ENCODE results near the gene ALG14.

Gene ALG14

DNA sequence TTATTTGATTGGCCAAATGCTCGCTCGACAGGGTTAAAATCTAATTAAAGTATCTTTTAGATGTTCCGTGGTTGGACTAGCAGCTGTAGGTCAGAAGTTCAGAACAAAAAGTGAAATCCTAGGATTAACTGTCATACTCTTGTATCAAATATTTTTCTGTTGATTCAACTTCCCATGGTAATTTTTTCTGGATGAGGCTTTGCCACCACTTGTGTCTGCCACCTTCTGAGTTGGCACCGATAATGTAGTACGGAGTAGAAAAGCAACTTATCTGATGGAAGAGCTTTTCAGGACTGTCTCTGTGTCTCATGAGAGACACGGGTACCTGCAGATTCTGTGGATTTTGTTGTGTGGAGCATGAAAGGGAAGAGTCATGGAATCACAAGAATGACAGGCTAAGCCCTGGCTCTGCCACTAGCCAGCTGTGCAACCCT, 101.2 kb downstream of the ALG14 start:
- no peak overlapping the region for H3K27ac ChIP-seq
- TF ChIP-seq ZFX (IDR thresholded peaks at IDR 0.05), result no peak
- TF ChIP-seq, protein P1, sequence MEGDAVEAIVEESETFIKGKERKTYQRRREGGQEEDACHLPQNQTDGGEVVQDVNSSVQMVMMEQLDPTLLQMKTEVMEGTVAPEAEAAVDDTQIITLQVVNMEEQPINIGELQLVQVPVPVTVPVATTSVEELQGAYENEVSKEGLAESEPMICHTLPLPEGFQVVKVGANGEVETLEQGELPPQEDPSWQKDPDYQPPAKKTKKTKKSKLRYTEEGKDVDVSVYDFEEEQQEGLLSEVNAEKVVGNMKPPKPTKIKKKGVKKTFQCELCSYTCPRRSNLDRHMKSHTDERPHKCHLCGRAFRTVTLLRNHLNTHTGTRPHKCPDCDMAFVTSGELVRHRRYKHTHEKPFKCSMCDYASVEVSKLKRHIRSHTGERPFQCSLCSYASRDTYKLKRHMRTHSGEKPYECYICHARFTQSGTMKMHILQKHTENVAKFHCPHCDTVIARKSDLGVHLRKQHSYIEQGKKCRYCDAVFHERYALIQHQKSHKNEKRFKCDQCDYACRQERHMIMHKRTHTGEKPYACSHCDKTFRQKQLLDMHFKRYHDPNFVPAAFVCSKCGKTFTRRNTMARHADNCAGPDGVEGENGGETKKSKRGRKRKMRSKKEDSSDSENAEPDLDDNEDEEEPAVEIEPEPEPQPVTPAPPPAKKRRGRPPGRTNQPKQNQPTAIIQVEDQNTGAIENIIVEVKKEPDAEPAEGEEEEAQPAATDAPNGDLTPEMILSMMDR (conservative IDR thresholded peaks at IDR 0.05), result no peak

DNA sequence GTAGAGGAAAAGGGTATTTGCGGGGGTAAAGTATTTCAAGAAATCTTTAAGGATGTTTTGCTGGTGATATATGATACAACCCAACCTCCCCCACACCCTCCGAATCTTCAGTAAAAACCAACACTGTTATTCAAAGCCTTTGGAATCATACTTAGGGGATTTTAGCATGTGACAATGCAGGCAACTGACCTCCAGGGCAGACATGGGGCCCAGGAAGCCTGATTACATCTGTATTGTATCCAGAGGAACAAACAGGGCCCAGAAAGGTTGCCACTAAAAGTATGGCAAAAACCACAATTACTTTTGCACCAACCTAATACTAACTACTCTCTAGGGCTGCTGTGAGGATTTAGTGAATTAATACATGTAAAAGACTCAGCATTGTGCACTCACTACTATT, 102.0 kb downstream of the ALG14 start:
- TF ChIP-seq ZFX (IDR thresholded peaks at IDR 0.05), result no peak
- TF ChIP-seq, protein P1 (conservative IDR thresholded peaks at IDR 0.05), result no peak
- no peak overlapping the region for H3K27ac ChIP-seq

DNA sequence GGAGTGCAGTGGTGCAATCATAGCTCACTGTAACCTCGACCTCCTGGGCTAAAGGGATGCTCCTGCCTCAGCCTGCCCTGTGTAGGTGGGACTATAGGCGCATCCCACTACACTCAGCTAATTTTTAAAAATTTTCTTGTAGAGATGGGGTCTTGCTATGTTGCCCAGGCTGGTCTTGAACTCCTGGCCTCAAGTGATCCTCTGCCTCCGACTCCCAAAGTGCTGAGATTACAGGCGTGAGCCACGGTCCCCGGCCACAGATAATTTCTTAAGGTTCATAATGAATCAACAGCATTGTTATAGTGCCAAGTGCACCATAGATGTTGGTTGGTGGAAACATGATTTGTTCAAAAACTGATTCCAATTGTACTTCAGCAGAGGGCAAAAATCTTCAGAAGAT, 103.6 kb downstream of the ALG14 start:
- no peak overlapping the region for H3K27ac ChIP-seq
- TF ChIP-seq, protein P1 (conservative IDR thresholded peaks at IDR 0.05), result no peak
- TF ChIP-seq ZFX (IDR thresholded peaks at IDR 0.05), result no peak

DNA sequence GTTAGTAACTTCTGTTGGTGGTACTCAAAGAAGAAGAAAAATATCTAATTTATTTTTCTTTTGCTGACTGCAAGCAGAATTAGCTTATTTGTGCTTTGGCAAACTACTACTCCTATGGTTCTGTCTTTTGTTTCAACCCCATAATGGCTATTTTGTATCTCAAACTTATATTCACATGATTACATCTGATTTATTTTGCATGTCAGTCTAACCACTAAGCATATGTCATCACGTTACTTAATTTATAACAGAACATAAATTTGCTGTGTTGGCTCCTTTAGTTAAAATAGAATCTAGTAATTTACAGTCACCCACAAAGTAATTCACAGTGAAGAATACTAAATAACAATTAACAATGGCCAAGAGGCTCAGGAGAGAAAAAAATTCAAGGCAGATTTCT, 106.7 kb downstream of the ALG14 start:
- H3K27ac ChIP-seq, result no peak overlapping the region
- no peak for TF ChIP-seq ZFX (IDR thresholded peaks at IDR 0.05)
- TF ChIP-seq, protein P1 (conservative IDR thresholded peaks at IDR 0.05), result no peak

DNA sequence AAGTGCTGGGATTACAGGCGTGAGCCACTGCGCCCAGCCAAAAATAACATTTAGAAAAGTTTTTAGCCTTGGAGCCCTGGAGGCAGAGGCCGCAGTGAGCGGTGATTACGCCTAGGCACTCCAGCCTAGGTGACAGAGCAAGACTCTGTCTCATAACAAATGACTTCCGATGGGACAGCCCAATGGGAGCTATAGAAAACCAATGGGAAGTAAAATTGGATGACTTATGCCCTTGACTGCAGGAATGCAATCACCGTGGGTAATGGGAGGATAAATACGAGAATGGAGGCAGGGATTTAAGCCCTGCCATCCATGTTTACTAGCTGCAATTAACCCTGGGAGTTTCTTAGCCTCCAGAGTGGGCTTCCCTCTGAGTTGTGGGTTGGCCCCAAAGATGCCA, 108.9 kb downstream of the ALG14 start:
- TF ChIP-seq, protein P1 (conservative IDR thresholded peaks at IDR 0.05), result no peak
- no peak overlapping the region for H3K27ac ChIP-seq

DNA sequence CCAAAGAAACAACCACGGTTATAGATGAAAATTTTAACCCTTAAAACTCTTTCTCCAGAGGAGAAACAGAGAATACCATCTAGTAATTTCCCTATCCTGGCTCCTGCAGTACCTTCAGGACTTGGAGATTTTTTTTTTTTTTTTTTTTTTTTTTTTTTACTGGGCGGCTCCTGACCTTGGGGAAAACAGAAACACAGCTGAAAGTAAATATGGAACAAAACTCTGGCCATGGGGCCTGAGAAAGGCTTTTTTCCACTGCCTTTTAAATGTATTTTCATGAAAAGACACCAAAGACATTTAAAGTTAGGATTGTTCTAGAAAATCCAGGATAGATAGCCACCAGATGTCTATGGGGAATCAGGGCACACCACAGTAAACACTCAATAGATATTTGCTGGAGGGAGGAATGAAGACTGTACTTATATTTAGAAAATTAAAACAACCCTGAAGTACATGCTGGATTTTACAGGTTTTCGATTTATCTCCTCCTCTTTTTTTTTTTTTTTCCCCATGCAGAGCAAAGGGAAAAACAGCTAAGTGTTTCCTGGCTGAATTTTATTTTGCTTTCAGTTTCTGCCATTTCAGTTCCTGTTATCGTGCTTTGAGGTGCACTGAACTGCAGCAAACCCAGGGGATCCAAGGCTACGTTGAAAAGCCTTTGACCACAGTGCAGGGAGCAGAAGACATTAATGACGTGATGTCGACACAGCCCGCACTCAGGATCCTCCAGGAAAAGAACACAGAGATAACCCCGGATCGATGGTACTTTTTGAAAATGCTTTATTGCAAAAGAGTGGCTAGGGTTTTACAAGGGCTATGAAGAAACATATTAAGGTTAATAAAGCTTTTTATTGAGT, 110.1 kb downstream of the ALG14 start:
- TF ChIP-seq, protein P1 (conservative IDR thresholded peaks at IDR 0.05), result no peak
- no peak for TF ChIP-seq ZFX (IDR thresholded peaks at IDR 0.05)
- no peak overlapping the region; the same call in 1 of the 2 replicates for H3K27ac ChIP-seq

DNA sequence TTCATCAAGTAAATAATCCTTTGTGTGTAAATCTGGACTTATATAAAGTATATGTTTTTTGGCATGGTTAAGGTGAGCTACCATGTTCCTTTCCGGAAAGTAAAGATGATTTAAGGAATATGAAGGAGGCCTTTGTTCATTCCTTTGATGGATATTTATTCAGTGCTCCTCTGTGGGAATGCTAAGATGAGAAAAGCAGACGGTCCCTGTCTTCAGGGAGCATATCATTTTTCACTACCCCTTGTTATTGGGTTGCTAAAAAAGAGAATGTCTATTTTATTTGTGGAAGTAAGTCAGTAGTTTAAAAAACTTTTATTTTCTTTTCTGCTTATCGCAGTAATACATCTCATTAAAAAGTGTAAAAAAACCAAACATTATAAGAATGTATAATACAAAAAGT, 110.8 kb downstream of the ALG14 start:
- H3K27ac ChIP-seq, result no peak overlapping the region

More for the DNA sequence above, 110.8 kb downstream of the ALG14 start:
- TF ChIP-seq, protein P1 (conservative IDR thresholded peaks at IDR 0.05), result no peak
- TF ChIP-seq ZFX (IDR thresholded peaks at IDR 0.05), result no peak
